ENCODE data around the gene CD163L1.
"Not testable (repeated sequence)": the region's sequence is repeated elsewhere in the genome, so short reads cannot be mapped to it uniquely, and the experiment has no call there.

CD163L1 gene

GRCh38 chr12:7444076-7444475 lies at the start of gene CD163L1:
TSS of gene CD163L1 (minus strand) at chr12:7444153. CDS start at chr12:7444127, 26 bp downstream.
- DNase-seq (ENCODE audit: low read depth in 2 of 2) = no peak

DNA sequence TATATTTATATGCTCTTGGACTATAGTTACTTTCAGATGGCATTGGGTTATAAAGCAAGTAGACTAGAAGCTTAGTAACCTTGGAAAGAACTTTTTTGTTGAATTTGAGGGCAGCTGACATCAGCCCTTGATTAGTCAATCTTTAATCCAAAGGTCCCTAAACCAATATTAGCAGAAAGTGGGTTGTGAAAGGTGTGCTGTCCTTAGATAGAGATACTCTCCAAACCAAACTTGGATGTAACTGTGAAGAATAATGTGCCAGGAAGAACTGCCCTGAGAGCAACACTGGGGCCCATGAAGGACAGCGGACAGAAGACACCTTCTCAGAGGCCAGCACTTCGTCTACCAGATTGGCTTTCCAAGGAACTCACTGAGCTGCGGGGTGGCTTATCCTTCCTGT lies 49.1 kb upstream of the CD163L1 start:
- no peak for DNase-seq (ENCODE audit: low read depth in 2 of 2)

DNA sequence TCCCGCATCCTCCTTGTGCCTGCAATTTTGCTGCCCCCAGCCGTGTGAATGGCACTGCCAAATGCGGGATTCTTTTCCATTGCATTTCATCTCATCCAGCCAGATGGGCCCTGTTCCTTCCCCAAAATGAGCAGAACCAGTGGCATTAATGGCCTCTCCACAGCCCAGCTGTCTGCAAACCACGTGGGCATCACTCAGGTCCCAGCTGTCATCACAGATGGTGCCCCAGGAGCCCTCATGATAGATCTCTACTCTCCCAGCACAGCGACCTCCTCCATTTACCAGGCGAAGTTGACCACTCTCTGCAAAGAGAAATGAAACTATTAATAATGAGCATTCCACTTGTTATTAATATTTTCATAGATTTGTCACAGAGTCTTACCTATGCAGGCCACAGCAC lies 42.6 kb upstream of the CD163L1 start:
- no peak for DNase-seq (ENCODE audit: low read depth in 2 of 2)

DNA sequence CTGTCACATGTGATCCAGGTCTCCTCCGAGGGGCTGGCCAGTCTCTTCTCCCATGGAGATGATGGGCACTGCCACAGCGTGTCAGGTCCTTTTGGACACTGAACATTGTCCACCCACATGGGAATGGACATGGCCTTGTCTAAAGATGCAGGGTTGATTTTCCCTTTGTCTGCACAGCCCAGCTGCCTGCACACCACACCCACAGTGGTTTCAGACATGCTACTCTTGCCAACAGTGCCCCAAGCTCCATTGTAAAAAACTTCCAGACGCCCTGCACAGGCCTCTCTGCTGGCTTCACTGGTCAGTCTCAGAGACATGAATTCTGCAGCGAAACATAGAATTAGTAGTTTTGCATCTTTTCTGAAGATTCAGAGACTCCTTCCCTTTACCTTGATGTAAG lies 41.1 kb upstream of the CD163L1 start:
- no peak for DNase-seq (ENCODE audit: low read depth in 2 of 2)

- no peak for DNase-seq (ENCODE audit: low read depth in 2 of 2)
Measured at GRCh38 chr12:7483343-7483742, 39.4 kb upstream of the CD163L1 start.

DNA sequence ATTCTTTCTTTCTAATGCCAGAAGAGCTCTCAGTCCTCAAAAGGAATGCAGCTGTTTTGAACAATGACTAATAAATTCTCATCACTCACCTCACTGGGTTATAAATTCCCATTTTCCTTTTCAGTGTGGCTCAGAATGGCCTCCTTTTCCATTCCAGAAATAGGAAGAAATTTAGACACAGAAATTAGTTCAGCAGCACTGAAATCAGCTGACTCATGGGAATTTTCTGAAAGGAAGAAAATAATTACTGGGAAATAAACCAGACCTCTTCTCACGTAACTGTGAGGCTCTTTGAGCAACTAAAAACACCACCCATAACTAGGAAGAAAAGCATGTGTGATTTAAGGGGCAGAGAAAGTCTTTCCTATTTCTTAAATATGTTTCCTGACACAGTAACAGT lies 35.8 kb upstream of the CD163L1 start:
- no peak for DNase-seq (ENCODE audit: low read depth in 2 of 2)

GRCh38 chr12:7472060-7472459 lies 28.1 kb upstream of the CD163L1 start:
- no peak for DNase-seq (ENCODE audit: low read depth in 2 of 2)

- DNase-seq (ENCODE audit: low read depth in 2 of 2) = peak; percentile 28 to 35
Measured at GRCh38 chr12:7460375-7461259, 16.7 kb upstream of the CD163L1 start.

DNA sequence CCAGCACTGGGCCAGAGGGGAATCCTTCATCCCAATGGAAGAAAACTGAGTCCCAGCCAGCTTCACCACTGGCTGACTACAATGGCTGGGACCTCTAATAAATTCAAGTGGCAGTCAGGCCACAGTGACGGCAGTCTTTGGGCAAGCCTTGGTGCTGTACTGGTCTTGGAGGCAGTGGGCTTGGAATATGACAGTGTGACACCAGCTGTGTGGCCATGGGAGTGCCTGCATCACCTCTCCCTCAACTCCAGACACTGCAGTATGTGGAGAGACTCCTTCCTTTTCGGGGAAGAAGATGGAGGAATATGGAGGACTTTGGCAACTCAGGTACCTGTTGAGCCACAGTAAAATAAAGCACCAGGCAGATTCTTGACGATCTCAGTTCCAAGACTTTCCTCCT lies 16.0 kb upstream of the CD163L1 start:
- no peak for DNase-seq (ENCODE audit: low read depth in 2 of 2)

- DNase-seq (ENCODE audit: low read depth in 2 of 2) = no peak
Measured at GRCh38 chr12:7451756-7452155, 7.8 kb upstream of the CD163L1 start.

DNA sequence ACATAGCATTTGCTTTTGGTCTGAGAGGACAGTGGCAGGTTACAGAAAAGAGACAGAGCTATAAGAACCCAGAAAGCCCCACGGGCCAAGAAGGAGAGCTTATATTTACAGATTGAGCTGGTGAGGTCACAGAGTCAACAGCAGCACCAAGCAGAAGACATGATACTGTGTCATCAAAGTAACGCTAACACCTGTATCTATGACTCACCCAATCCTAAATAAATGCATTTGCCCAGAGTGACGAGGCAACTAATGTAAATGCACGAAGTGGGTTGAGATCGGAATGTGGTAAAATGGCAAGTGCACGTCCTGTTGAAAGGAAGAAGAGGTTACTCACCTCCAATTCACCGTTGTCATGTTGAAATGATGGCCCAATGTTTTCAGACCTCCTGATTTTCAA lies 6.7 kb upstream of the CD163L1 start:
- no peak for DNase-seq (ENCODE audit: low read depth in 2 of 2)

DNA sequence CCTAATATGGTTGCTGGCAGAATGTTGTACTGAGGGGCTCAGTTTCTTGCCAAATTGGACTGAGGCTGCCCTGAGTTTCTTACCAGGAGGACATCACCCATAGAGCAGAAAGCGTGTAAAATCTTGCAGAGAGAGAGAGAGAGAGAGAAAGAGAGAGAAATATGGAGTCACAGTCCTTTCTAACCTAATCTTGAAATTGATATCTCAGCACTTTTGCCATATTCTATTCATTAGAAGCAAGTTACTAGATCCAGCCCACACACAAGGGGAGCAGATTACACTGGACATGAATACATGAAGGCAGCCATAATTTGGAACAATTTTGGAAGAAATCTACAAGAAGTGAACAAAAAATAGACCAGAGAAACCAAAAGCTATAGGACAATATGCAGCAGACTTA lies 4.1 kb upstream of the CD163L1 start:
- no peak for DNase-seq (ENCODE audit: low read depth in 2 of 2)

DNA sequence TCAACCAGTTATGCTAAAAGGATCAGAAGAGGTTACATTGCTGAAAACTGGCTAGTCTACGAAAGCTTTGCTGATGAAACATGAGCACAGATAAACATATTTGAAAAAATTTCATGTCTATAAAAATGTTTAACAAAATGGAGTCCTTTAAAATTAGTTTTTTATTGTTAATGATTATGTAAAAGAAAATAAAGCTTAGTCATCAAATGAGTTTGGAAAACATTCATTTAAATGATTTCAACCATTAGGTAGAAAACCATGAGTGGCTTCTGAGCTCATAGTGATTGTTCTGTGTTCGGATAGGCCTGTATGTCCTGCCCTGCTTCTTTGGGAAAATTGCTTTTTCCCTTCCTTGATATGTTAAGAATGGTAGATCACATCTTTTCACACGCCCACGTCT lies 584 bp upstream of the CD163L1 start:
- no peak for DNase-seq (ENCODE audit: low read depth in 2 of 2)

GRCh38 chr12:7441216-7441615 lies 2.7 kb downstream of the CD163L1 start:
- no peak for DNase-seq (ENCODE audit: low read depth in 2 of 2)

GRCh38 chr12:7439579-7440505 lies 4.1 kb downstream of the CD163L1 start:
- peak; percentile 8 to 26 for DNase-seq (ENCODE audit: low read depth in 2 of 2)

GRCh38 chr12:7438291-7438995 lies 5.5 kb downstream of the CD163L1 start:
- DNase-seq (ENCODE audit: low read depth in 2 of 2) = not testable (repeated sequence)

GRCh38 chr12:7437494-7437893 lies 6.5 kb downstream of the CD163L1 start:
- DNase-seq (ENCODE audit: low read depth in 2 of 2) = not testable (repeated sequence)

- no peak for DNase-seq (ENCODE audit: low read depth in 2 of 2)
Measured at GRCh38 chr12:7434670-7435069, 9.3 kb downstream of the CD163L1 start.

- DNase-seq (ENCODE audit: low read depth in 2 of 2) = no peak
Measured at GRCh38 chr12:7433276-7433822, 10.6 kb downstream of the CD163L1 start.

DNA sequence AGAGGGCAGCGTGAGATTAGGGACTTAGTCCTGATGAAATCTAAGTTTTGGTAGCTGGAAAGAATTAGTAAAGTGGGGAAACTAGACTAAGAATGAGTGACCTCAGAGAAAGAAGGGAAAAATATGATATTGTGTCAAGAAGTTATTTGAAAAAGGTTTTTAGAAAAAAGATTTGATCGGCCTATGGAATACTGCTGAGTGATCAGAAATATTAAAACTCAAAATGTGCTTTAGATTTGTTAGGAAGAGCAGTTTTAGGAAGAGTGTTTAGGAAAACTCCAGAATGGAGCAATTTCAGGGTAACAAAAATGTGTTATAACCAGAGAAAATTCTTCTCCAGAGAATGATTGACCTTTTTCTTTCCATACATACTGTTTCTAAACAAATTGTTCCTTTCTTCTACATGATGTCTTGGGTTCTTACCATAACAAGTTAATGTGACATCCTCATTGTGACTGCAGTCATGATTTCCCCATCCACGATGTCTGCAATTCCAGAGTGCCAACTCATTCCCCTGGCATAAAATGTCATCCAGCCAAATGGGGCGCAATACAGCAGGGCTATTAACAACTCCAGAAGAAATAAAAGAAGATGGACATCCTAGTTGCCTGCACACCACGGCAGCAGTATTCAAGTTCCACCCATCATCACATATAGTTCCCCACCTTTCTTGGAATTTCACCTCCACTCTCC lies 11.8 kb downstream of the CD163L1 start:
- DNase-seq (ENCODE audit: low read depth in 2 of 2) = no peak

DNA sequence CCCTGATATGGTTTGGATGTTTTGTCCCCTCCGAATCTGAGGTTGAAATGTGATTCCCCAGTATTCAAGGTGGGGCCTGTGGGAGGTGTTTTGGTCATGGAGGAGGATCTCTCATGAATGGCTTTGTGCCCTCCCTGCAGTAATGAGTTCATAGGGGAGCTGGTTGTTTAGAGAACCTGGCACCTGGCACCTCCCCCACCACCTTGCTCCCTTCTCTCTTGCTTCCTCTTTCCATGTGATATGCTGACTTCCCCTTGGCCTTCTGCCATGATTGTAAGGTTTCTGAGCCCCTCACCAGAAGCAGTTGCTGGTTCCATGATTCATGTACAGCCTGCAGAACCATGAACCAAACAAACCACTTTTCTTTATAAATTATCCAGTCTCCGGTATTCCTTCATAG lies 32.6 kb downstream of the CD163L1 start:
- DNase-seq (ENCODE audit: low read depth in 2 of 2) = no peak

Data from activated CD4-positive, alpha-beta T cell treated with anti-CD3 and anti-CD28 coated beads for 24 hours (primary cell).